Brain microvascular endothelial cell (primary cell): ENCODE measurements around the gene PGF.

Source experiments
- DNase-seq: peaks from one replicate; pipeline ENCODE4 v3.0.0-alpha.2; 2020
- H3K27ac ChIP-seq: fragments of 250-450 bp; sonication (Bioruptor Pico); 2 replicates; pipeline ENCODE4 v1.5.1; 2020; ENCODE audit warnings: mild to moderate bottlenecking, moderate library complexity
- H3K27me3 ChIP-seq: fragments of 250-450 bp; sonication (Bioruptor Pico); replicated peaks from 2 replicates; pipeline ENCODE4 v1.5.1; 2020; ENCODE audit warnings: mild to moderate bottlenecking
- H3K36me3 ChIP-seq: fragments of 250-450 bp; sonication (Bioruptor Pico); replicated peaks from 2 replicates; pipeline ENCODE4 v1.5.1; 2020; ENCODE audit warnings: mild to moderate bottlenecking
- H3K4me3 ChIP-seq: 2 replicates; pipeline ENCODE4 v1.5.1; 2011; ENCODE audit warnings: low read depth, mild to moderate bottlenecking, control low read depth, low read length, moderate library complexity
- in situ Hi-C: cut with HindIII; loops from 2 replicates; pipeline ENCODE4 v1.10.0; 2017; ENCODE audit warnings: low sequenced_read_pairs, low pct_ligation_motif_present
- TF ChIP-seq, protein P1 (sequence below): IDR thresholded peaks from 2 replicates; pipeline ENCODE4 v1.5.1; 2011; ENCODE audit warnings: low read depth, mild to moderate bottlenecking, moderate library complexity, low read length, control low read depth, inconsistent platforms; ENCODE audit errors: missing control alignments

The PGF gene

DNA sequence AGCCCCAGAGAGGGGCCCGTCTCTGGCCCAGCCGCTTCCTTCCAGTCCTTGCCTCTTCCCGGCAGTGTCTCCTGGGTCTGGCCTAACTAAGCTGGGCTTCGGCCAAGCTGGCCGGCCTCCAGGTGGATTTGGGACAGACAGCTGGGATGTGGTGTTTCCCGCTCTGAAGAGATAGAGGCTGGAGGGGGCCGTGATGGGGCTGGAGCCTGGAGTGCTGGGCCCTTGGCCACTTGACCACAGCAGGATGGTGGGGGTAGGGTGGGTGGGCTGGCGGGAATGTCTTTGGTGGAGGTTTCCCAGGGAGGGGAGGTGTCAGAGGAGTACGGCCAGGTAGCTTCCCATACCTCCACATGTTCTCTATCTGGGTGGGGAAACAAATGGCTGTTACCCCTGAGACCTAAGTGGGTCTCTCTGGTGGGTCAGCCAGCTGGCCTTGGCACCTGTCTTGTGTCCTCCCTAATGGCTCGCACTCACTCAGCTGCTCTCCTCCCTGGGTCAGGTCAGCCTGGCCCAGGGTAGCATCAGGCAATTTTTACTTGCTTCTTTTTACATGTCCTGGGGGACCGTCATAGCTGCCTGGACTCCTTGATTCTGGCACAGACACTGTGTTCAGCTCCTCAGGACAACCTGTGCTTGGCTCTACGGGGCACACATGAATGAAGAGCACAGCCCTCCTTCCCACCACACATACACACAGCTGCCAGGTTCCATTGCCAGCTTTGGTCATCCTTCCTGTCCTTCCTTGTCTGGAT, 19.8 kb upstream of the PGF start:
- TF ChIP-seq, protein P1, sequence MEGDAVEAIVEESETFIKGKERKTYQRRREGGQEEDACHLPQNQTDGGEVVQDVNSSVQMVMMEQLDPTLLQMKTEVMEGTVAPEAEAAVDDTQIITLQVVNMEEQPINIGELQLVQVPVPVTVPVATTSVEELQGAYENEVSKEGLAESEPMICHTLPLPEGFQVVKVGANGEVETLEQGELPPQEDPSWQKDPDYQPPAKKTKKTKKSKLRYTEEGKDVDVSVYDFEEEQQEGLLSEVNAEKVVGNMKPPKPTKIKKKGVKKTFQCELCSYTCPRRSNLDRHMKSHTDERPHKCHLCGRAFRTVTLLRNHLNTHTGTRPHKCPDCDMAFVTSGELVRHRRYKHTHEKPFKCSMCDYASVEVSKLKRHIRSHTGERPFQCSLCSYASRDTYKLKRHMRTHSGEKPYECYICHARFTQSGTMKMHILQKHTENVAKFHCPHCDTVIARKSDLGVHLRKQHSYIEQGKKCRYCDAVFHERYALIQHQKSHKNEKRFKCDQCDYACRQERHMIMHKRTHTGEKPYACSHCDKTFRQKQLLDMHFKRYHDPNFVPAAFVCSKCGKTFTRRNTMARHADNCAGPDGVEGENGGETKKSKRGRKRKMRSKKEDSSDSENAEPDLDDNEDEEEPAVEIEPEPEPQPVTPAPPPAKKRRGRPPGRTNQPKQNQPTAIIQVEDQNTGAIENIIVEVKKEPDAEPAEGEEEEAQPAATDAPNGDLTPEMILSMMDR, result no peak
- H3K27me3 ChIP-seq, result no peaks in the 10 kb centered on the region
- H3K4me3 ChIP-seq, result no peak overlapping the region
- no peak for DNase-seq
- in situ Hi-C loops, result no loop called here
- H3K27ac ChIP-seq, result no peak overlapping the region
- H3K36me3 ChIP-seq, result no peaks in the 10 kb centered on the region

DNA sequence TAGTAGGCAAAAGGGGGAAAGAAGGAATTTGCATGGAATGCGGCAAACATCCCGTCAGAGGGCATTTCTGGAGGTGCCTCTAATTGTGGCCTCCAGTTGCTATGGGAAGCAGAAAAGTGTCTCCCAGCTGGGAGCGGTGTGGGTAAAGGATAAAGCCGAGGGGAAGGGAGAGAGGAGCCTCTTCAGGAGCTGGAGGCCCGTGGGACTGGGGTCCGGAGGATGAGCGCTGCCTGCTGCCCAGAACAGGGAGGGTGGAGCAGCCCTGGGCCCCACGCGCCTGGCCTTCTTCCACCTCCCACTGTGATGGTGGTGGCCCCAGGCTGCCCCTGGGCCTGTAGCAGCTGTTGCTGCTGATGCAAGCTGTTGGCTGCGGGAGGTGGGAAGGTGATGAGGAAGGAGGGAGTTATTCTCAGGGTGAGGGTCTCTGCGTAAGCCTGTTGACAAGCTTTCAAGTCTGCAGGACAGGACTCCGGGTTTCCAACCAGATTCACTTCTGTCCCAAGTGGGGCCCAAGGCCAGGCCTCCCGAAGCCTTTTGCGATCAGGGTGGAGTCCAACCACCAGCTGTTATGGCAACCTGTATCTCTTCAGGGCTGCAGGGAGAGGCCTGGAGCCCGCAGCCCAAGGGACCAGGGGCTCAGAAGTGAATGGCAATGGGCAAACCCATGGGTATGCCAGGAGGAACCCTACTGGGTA, 19.1 kb upstream of the PGF start:
- no peak overlapping the region for H3K4me3 ChIP-seq
- no peak overlapping the region for H3K27ac ChIP-seq
- no peaks in the 10 kb centered on the region for H3K36me3 ChIP-seq
- no peaks in the 10 kb centered on the region for H3K27me3 ChIP-seq
- in situ Hi-C loops, result no loop called here
- TF ChIP-seq, protein P1, result no peak
- DNase-seq, result no peak

DNA sequence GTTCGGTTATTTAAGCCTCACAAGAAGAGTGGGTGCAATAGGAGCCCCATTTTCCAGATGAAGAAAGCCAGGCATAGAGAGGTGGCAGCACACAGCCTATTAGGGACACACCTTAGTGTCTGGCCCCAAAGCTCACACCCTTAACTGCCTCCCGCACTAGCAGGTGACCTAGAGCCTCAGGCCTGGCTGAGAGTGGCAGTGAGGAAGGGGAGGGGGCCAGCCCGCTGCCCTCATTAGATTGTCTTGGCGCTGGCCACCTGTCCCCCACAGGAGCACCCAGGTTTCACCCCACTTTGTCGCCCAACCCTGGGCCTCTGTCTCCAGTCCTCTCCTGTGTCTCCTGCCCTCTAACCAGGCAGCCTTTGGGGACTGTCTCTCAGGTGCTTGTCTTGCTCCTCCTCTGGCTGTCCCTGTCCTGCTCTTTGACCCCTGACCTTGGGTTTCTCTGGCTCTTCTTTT, 18.5 kb upstream of the PGF start:
- H3K4me3 ChIP-seq, result no peak overlapping the region
- no peak overlapping the region for H3K27ac ChIP-seq
- TF ChIP-seq, protein P1, result no peak
- in situ Hi-C loops, result no loop called here
- no peaks in the 10 kb centered on the region for H3K36me3 ChIP-seq
- no peaks in the 10 kb centered on the region for H3K27me3 ChIP-seq
- DNase-seq, result no peak

DNA sequence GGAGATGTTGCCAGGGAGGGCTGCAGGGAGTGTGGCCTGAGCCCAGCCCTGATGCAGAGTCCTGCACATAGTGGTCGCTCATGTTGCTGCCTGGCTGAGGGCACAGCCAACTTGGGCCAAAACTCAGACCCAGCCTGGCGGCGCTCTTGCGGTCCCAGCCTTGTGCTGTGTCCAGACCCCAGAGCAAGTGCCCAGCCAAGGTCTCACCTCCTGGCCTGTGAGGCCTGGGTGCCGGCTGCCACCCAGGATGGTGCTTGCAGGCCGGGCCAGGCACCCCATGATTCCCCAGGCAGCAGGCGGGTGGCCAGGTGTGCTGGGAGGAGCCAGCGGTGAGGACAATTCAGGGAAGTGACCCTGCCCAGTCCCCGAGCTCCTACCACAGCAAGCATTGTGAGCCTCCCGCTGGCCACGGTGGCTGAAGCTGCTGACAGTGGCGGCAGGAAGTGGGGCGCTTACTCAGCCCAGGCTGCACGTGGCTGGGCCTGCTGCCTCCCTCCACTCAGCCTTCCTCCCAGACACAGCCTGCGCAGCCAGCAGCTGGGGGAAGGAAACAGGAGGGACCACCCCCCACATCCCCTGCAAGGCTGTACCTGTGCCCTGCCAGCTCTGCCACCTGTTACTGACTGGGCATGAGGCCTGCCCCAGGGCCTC, 17.7 kb upstream of the PGF start:
- H3K36me3 ChIP-seq, result no peaks in the 10 kb centered on the region

DNA sequence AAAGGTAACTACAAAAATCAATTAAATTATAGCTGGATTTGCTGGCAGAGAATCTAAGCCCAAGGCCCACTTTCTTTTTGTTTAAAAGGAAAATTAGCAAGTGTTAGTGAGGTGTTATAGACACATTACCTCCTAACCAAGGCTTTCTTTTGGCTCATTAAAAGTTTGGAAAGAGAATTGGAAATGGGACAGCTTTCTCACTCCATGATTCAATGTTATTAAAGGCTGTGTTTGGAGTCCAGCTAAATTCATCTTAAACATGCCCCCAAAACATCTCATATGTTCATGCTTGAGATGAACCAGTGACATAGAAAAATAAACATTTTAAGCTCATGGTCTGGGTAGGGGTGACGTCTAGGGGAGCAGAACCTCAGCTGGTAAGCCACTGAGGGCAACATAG, 13.4 kb upstream of the PGF start:
- TF ChIP-seq, protein P1, result no peak
- H3K27me3 ChIP-seq, result no peaks in the 10 kb centered on the region
- H3K4me3 ChIP-seq, result no peak overlapping the region
- H3K27ac ChIP-seq, result no peak overlapping the region
- H3K36me3 ChIP-seq, result no peaks in the 10 kb centered on the region
- no peak for DNase-seq
- in situ Hi-C loops, result no loop called here

More for the DNA sequence above, 17.7 kb upstream of the PGF start:
- Histone ChIP-seq H3K4me3 (no peak overlapping the region), H3K27me3 (no peaks in the 10 kb centered on the region), H3K27ac (no peak overlapping the region)
- TF ChIP-seq, protein P1, result no peak
- in situ Hi-C loops, result no loop called here
- DNase-seq, result peak; percentile 45
